HG03108 (cell line): ENCODE data around the gene CACNA2D4.

ENCODE experiments used
- ATAC-seq: cut with Tn5 transposase; IDR thresholded peaks from one replicate; pipeline ENCODE4 v1.9.1; 2021; ENCODE audit warnings: moderate library complexity; ENCODE audit not compliant: unreplicated experiment

CACNA2D4 gene

GRCh38 chr12:1890810-1891209, 27.6 kb downstream of the CACNA2D4 start:
- ATAC-seq: no peak

GRCh38 chr12:1890119-1890703, 28.2 kb downstream of the CACNA2D4 start:
- ATAC-seq: no peak

DNA sequence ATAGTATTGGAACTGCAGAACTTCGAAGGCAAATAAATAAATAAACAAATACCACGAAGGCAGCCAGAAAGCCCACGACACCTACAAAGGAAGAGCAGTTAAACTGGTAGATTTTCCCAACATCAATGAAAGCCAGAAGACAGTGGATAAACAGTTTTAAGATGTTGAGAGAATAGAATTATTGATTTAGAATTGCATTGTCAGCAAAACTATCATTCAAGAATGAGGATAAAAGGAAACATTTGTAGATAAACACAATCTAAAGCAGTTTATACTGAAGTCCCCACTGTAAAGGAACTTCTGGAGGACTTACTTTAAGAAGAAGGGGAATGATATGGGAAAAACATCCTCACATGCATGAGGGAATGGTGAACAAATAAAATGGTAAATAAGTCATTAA, 29.5 kb downstream of the CACNA2D4 start:
- ATAC-seq: no peak

- no peak for ATAC-seq
These were observed 31.9 kb downstream of the CACNA2D4 start for GRCh38 chr12:1886396-1887008.

DNA sequence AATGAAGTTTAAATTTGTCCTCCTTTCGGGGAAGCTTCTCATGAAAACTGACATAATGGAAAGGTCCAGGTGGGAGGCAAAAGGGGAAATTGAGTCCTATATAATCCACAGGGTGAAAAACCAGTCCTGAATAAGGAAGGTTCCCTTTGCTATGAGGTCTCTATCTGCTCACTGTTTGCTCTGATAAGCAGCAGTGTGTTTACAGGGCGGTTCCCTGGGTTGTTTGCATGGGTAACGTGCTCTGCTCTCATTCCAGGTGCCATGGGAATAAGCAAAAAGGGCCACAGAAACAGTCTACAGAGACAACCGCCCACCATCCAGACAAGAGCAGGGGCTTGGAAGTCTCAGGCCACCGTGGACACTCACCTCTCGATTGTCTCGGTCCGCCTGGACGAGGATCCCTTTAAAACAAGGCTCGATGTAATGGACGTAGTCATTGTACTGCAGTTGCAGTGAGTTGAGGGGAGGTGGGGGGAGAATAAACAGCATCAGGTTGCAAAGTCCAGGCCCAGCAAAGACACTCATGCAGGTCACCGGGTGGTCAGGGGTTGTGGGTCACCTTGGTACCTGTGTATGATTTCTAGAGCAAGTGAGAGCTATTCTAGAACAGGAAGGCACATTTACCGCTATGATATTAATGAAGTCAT, 32.7 kb downstream of the CACNA2D4 start:
- ATAC-seq: no peak

- ATAC-seq: no peak
These were observed 33.3 kb downstream of the CACNA2D4 start for GRCh38 chr12:1885082-1885596.

DNA sequence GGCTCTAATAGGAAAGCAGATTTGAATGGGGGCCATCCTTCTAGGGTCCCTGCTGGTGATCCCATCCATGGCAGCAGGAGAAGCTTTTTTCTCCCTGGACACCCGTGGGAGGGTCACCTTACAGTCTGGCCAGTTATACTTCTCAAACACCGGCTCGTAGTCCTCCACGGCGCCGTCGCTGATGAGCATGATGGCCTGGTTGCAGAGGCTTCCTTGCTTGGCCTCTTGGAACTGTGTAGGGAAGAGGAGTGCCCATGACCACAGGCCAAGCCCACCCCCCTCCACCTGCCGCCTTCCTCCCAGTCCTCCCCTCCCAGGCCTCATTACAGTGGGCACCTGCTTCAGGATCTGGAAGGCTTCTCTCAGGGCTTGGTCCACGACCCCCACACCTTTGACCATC, 33.8 kb downstream of the CACNA2D4 start:
- no peak for ATAC-seq

GRCh38 chr12:1883513-1883912, 34.9 kb downstream of the CACNA2D4 start:
- ATAC-seq: no peak

- no peak for ATAC-seq
These were observed 35.5 kb downstream of the CACNA2D4 start for GRCh38 chr12:1882850-1883470.

DNA sequence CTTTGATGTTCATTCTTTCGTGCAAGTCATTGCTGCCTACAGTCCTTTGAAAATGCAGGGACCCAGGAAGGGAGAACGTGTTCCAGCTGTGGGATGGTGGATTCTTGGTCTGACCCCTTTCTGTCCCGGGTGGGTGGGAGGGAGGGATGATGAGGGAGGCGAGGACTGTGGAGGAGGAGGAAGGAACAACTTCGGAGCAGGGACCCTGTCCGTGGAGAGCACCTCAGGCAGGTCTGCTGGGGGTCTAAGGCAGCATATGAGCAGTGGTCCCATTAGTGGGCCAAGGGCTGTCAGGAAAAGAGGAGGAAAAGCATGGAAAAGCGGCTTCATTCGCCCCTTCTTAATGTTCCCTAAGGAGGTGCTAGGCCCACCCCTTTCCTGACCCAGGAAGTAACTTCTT, 36.0 kb downstream of the CACNA2D4 start:
- no peak for ATAC-seq

DNA sequence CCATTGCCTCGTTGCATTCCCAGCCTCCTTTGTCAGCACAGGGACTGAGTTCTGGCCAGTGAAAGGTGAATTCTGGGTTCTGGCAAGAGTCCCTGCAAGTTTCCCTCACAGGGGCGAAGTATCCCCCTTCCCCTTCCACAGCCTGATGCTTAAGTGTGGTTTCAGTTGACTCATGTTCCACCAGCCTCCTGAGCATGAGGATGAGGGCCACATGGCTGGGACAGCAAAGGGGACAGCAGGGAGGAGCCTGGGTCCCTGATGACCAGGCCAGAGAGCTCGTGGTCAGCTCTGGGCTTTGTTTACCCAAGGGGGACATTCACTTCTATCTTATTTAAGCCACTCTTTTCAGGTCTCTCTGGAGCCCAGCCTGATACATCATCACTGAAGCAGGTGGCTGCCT, 36.5 kb downstream of the CACNA2D4 start:
- no peak for ATAC-seq

GRCh38 chr12:1881301-1881700, 37.2 kb downstream of the CACNA2D4 start:
- ATAC-seq: no peak

GRCh38 chr12:1880876-1881275, 37.6 kb downstream of the CACNA2D4 start:
- no peak for ATAC-seq

GRCh38 chr12:1880153-1880845, 38.2 kb downstream of the CACNA2D4 start:
- ATAC-seq: no peak

DNA sequence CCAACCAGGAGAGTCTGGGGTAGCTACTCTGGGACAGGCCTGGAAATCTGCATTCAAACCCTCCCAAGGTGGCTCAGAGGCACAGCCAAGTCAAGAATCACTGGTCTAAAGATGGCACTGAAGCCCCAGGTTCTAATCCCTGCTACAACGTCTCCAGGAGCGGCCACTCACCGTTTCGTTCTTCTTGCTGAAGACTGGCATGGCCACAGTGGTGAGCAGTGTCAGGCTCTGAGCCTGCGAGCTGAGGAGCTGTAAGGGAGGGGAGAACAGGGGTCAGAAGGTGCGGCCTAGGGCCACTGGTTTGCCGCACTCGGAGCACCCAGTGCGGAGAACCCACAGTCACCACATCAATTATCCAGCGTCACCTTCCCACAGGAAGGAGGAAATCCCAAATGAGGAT, 38.8 kb downstream of the CACNA2D4 start:
- no peak for ATAC-seq

GRCh38 chr12:1878695-1879094, 39.8 kb downstream of the CACNA2D4 start:
- ATAC-seq: no peak

DNA sequence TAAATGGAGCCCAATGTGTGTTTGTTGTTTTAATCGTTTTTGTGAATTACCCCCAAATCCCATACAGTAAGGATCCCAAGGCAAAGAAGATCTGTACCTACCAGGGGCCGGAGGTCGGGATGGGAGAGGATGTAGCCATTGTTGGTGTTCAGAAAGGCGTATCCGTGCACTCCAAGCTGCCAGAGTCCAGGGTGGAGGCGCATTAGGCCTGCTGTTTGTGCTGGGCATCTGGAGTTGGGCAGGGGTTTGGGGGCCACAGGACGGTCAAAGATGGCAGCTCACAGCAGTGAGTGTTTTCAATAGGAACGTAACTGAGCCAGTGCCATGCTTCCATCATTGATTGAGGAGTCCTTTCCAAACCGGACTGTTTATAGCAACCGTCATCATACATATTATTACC, 40.2 kb downstream of the CACNA2D4 start:
- no peak for ATAC-seq

DNA sequence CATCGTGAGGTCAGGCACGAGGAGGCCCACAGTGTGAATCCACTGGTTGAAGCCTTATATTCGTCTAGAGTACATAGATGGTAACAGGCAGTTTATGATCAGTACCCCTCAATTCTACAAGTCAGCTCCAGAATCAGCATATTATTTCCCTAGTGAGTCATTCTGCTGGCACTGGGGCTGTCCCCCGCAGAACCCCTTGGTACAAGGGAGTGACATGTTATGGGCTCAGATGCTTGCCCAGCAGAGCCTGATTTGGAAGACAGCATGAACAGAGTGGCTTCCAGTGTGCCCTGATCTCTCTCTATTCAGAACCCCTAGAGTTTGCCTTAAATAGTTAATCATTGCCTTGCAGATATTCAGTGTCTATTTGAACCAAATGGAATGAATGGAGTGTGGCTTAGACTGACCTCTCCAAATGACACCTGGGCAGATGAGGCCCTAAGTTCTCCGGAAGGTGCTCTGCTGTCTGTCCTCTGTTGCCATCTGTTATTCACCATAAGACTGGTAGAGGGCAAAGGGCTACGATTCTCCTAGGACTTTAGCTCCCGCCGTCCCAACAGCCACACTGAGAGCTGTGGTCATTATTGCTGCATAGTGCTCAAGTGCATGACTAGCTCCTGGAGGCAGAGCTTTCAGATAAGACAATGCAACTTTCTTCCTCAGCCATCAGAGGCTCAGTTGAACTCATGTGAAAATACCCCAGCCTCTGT, 41.1 kb downstream of the CACNA2D4 start:
- ATAC-seq: no peak

DNA sequence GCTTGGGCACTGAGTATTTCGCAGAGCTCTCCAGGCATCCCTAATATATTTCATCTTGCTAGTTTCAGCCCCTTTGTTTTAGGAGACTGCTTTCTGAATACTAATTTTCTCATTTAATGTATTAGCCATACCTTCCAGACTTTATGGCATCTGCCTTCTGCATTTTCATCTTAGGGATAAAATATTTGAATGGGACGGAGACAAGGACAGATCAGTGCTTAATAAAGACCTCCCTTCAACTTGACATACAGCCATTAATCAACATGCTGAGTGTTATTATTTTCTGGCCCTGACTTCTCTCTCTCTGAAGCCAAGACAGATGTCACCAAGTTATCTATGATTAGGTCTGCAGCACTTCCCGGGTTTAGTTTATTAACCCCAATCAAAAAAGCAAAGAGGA, 42.4 kb downstream of the CACNA2D4 start:
- ATAC-seq: no peak

DNA sequence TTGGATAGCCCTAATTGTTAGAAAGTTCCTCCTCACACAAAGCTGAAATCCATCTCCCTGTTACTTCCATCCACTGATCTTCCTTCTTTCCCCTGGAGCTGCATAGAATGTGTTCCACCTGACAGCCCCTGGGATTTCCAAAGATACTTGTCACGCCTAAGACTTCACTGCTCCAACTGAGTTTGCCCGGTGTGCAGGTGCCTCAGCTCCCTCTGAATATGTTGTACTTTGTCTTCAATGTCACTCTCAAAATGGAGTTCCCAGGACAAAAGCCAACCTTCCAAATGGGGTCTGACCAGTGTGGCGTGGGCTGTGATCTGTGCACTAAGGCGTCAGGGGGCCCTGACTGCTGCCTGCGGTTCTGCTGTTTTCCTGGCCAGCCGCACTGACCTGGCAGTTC, 42.8 kb downstream of the CACNA2D4 start:
- ATAC-seq: no peak
